Activated effector memory CD4-positive, alpha-beta T cell treated with Interleukin-2 at 50 U/mL for 16 hours (primary cell): ENCODE measurements around the gene ARHGAP24.
"Not testable (repeated sequence)": the region's sequence is repeated elsewhere in the genome, so short reads cannot be mapped to it uniquely, and the experiment has no call there.

Experiments
- DNase-seq: peaks from one replicate; pipeline ENCODE4 v3.0.0-alpha.2; 2020

Gene ARHGAP24

DNA sequence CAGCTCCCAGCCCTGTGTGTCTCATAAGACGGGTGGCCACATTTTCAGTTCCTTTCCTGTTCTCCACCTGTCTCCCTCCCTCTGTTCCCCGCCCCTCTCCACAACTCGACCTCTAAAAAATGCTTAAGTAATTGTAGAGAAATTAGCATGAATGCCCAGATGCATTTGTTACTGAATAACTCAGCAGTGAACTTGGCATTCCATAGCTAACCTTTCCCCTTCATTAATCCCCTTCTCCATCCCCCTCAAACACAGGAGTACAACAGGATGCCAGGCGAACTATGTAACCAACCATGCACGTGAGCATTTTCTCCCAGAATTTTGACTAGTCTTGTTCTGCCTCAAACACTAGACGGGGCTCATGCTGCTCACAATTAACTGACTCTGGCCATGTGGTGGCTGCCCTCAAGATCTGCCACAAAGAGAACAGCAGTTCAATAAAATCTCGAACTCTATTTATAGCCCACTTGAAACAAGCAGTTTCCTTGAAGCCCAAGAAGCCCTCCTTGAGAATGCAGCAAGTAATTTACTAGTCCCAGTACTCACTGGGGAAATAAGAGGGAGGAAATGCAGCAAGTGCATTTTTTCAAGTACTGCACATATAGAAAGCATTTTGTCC is 351.2 kb downstream of the ARHGAP24 start:
- no peak for DNase-seq

DNA sequence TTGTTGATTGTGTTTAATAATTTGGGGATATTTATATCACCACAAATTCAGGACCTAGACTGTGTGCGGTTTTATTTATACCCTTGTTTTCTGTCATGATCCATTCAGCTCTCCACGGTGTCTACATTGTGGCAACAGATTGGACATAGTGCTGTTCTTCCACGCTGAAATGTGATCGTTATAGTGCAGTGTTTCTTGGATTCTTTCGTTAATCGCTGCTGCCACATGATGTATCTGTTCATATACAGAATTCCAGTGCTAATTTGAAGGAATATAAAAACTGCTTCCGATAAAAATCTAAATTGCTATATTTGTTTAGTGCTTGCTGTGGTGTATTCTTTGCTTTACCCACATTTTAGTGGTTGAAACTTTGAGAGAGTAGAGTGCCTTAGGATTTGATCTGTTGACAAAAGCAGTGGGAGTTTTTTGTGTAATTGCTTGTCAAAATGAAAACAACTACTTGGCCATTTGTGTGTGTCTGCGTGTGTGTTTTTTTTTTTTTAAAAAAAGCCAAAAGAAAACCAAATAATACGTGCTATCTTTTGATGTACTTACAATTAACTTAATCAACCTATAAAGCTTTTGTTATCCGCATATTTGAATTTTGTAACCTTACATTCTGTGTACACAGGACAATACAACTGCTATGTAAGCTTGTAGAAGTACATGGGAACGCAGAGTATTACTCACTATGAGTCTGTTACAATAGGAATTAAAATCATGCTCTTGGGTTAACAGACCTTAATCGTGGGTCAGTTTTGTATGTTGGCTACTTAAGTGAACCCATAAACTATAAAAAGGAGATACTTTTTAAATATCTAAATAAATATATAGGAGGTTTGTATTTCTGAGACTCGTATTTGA is 353.3 kb downstream of the ARHGAP24 start:
- no peak for DNase-seq

DNA sequence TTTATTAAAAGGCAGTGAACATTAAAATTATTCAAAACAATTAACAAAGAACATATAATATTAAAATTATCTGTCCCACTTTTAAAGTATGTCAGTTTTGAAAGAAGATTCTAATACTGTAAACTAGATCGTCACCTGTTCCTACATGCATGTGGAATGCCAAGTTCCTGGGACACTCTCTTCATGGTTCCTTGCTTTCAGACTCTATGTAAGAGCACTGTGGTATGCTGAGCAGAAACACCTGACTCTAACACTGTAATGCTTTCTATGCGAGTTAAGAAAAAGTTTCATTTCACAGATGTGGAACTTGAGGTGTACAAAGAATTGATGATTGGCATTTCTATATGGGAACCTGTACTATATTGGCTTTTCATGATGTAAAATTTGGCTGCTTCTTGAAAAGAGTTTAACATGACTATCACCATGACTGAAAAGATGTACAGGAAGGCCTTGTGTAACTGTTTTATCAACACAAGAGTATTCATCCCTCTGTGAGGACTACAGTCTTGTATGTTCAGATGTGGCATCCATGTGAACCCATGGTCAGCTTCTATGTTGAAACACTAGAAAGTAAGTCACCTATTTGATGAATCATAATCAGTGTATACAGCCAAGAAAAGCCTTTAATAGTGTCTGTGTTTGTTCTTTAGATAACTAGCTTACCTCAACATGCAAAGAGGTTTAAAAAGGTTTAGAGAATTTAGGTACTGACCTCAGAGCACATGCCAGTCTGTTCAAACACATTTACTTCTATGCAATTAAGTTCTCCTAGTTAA is 354.5 kb downstream of the ARHGAP24 start:
- no peak for DNase-seq

DNA sequence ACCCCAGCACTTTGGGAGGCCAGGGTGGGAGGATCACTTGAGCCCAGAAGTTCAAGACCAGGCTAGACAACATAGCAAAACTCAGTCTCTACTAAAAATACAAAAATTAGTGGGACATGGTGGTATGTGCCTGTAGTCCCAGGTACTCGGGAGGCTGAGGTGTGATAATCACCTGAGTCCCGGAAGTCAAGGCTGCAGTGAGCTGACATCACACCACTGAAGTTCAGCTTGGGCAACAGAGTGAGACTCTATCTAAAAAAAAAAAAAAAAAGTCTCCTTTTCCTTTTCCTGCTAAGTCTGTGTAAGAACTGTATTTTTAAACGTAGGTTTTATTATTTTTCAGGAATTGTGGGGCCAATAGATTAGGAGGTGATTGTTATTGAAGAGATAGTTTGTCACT is 356.7 kb downstream of the ARHGAP24 start:
- DNase-seq, result no peak

DNA sequence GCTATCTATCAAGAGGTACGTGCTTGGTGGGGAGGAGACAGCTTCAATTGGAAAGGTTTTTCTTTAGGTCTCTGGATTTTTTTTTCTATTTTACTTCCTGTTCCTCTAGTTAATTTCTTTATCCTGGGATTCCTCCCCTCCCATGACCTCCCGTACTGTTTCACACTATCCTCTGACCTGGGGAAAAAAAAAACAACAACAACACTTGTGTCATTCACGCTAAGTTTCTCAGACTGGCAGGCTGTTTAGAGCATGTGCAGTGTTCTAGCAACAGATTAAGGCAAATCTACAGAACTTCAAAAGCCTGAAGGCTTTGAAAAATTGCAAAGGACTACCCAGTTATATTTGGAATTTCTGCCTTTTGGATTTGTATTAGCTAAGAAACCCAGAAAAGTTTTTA is 358.4 kb downstream of the ARHGAP24 start:
- DNase-seq, result no peak

DNA sequence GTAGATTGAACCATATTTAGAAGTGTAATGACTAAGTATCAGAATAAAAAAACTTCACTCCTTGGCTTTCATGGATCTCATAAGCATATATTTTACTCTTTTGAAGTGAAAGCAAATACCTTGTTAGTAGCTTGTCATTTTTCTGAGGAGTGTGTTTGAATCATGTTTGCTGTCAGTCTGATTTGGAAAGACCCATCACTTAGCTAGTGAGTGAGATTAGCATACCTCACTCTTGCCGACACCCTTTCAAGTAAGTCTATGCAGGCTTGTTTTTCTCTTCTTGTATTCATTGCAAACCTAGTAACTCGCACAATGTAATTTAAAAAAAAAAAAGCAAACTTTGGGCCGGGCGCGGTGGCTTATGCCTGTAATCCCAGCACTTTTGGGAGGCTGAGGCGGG is 360.0 kb downstream of the ARHGAP24 start:
- no peak for DNase-seq

DNA sequence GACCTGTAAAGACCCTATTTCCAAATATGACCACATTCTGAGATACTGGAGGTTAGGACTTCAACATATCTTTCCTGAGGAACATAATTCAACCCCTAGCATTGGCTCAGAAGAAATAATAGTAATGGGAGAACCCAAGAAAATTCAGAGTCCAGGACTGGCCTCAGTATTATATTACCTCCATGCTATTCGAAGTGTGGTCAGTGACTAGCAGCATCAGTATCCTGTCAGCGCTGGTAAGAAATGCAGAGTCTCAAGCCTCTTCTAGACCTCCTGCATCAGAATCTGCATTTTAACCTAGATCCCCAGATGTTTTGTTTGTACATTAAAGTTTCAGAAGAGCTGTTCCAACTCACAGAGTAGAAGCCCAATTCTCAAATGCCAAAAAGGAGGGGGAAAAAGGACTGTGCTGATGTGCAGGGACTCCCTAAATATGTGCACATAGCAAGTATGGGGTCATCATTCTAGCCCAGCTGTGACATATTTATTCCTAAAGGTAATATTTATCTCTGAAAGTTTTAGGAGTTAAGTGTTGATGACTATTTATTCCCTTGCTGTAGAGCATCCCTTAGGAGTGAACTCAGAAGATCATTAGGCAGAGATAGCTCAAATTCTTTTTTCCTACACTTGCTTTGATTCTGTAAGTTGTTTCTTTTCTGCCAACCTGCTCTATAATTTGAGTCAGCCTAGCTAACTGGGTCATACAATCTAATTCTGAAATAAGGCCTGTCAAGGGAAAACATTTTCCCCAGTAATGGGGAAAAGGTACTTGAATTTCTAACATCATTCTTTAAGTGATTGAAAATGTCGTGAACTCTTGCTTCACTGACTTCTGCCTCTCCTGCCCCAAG is 361.9 kb downstream of the ARHGAP24 start:
- no peak for DNase-seq

DNA sequence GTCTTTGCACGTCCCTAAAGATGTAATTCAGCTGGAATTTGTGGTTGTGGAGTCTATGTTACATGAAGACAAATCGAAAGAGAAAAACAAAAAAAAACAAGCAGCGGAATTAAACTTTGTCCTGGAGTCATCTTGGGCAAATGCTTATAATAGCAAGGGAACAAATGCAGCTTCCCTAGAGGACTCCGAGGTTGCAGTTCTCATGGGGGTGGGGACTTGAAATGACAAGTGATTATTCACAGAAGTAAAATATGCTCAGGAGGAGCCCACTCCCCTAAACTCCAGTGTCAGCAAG is 362.4 kb downstream of the ARHGAP24 start:
- DNase-seq, result no peak

DNA sequence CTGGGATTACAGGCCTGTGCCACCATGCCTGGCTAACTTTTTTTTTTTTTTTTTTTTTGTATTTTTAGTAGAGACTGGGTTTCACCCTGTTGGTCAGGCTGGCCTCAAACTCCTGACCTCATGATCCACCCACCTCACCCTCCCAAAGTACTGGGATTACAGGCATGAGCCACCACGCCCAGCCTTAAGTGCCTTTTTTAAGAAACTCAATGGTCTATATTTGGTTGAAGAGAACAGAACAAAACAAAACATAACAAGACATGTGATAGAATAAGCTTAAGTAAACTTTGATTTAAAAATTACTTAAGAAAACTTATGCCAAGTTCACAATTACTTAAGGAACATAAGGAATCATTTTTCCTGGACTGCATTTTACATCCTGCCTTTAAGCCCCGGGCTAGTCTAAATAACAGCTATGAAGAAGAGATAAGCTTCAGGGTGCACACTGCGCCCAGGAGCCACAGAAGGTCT is 365.1 kb downstream of the ARHGAP24 start:
- DNase-seq, result not testable (repeated sequence)

DNA sequence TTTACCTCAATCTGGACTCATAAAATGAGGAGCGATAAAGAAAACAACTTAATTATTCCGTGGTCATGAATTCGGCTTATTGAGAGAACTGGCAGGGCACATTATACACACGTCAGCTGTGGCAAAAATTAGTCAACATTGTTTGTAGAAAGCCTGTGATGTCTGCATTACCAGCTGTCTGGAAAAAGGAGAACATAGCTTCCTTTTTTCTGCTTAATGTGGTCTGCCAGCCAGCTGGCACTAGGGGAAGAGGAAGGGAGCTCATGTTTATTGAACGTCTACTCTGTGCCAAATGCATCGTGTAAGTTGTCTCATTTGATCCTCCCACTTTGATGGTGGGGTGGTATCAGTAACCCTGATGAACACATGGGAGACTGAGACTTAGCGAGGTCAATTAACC is 367.6 kb downstream of the ARHGAP24 start:
- DNase-seq, result no peak

DNA sequence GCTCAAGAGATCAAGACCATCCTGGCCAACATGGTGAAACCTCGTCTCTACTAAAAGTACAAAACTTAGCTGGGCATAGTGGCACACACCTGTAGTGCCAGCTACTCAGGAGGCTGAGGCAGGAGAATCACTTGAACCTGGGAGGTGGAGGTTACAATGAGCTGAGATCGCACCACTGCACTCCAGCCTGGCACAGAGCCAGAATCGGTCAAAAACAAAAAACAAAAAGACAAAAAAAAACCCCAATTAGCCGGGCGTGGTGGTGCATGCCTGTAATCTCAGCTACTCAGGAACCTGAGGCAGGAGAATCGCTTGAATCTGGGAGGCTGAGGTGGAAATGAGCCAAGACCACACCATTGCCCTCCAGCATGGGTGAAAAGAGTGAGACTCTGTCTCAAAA is 378.8 kb downstream of the ARHGAP24 start:
- DNase-seq, result not testable (repeated sequence)

DNA sequence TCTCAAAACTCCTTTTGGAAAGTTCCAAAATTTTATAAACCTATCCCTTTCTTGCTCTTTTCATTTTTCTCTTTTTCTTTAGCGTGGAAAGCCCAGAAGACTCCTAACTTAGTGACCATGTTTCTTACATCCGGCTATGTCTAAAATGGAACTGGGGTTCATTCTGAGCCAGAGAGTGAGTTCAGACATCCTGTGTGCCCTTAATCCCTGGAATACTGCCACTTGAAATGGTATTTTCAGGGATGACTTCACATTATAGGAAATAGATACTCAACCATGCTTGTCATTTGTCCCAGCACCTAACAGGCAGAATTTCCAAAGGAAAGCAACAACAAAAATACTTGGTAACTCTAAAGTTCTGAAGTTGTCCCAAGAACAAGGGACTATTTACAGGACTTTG is 379.6 kb downstream of the ARHGAP24 start:
- DNase-seq, result no peak

DNA sequence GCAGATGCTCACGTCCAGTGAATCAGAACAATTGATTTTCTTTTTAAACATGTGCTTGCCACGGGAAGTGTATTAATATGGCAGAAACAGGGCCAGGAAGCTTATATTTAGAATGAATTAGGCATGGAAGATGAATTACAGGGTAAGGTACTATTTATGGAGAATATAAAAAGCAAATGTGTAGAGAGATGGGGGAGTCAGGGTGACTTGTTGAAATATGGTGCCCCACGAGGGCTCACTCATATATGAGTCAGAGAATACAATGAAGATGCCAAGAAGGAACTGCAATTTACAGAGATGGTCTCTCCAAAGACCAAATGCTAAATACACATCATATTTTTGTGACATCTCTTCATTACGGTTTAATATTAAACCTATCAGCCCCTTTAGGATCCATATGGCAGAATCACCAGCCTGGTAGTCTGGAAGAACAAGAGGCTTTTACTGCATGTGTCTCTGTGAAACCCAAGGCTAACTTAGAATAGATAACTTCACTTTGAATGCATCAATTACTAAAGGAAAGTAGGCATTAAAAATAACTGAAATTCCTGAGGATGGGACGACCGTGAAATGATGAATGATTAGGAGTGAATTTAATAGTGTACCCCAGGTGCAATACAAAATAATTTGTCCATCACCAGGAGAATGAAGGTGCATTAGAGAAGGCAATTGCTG is 385.3 kb downstream of the ARHGAP24 start:
- no peak for DNase-seq

DNA sequence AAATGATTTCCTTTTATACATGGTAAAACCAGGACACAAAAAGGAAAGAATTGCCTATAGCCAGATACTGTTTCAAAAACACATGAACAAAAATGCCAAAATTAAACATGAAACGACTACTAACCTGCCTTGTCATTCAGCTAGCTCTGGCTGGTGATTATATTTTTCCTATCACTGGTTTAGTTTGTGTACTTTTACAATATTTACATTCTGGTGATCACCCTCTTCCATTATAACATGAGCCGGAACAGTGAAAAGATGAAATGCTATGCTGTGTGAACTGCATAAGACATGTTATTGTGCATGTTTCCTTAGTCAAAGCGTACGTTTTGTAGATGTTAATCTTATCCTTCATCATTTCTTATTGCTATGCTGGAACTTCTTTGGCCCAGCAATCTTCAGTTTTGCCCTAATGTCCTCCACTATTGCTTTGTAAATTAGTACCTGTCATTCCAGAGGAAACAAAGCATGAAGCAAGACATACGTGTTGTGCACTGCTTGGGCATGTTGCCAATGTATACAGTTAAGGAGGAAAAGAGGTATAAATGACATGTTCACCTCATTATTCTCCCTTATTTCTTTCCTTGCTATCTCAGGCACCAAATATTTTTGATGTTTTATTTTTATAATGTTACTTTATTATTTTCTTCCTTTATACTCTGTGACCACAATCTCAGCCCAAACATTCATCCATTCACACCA is 386.3 kb downstream of the ARHGAP24 start:
- DNase-seq, result no peak

DNA sequence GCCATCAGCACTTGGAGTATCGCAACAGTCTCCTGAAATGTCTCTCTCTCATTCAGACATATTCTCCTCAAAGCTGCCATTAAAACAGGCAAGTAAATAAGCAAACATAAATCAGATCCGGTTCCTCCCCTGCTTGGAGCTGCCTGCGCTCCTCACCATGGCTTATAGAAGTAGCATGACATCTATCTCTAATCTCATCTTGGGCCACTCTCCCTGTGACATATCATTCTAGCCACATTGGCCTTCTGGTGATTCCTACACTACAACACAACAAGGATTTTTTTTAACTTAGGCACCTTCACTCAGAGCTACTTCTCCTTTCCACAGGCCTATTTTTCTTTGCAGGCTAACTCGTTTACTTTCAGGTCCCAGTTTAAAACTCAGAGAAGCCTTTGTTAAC is 387.9 kb downstream of the ARHGAP24 start:
- DNase-seq, result no peak

DNA sequence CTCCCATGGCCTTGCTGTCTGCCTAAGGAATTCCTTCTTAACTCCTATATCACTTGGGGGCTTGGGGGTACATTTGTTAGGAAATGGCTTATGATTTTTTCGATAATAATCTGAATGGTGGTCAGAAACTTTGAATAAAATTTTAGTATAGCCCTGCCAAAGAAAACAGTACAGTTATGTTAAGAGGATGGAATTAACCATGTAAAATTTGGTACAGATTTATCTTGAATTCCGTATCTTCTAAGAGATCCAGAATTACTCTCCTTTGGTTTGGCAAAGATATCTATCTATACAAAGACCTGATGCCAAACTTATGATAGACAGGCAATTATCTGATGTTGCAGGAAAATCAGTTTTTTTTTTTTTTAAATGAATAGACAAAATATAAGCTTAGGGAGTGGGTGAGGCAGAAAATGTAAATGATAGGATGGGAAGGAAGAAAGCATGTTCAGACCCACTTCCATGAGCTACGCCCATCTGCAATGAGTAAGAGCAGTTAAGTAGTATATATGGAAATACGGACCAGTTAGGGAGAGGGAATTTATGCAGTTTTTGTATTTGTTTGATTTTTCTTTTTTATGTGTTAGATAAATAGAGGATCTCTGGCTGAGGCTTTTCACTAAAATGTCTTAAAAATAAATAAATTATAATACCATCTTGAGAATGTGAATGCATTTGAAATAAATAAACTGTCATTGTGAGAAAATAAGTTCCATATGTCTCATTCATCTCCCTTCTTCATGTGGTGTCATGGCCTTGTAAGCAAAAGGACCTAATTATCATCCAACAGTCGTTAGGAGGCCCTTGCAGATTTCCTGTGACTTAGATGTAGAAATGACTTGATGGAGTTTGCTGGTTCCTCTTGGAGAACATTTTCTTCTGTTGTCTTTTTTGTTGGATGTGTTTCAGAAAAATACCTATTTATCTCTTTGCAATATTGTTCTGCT is 389.6 kb downstream of the ARHGAP24 start:
- no peak for DNase-seq

DNA sequence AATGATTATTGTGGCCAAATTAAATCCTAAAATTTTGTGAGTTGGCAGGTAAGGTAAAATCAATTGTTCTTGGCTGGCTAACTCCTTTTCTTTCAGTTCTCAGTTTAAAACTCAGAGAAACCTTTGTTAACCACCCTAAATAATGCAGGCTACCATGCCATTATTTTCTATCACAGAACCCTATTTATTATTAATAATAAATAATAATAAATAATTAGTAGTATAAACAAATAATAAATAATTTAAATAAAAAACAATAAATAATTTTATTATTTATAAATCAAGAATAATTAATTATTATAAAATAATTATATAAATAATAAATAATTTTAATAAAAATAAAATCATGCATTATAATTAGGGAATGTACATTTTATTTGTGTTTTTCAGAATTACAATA is 390.3 kb downstream of the ARHGAP24 start:
- no peak for DNase-seq

DNA sequence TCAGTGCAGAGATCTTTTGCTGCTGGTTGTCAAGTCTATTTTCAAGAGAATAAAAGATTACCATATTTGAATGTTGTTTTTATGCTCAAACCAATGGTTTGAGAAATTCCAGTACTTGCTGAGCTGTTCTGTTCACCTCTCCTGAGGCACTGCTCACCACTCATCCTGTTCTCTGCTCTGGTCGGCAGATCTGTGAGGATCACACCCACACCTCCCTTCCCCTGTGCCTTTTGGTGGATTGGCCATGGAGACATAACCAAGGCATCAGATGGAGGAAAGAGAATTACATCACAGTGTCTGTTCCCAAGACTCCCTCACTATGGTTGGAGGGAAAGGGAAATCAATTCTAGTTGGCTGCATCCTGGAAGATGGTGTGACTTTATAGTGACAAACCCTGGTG is 391.6 kb downstream of the ARHGAP24 start:
- DNase-seq, result no peak

DNA sequence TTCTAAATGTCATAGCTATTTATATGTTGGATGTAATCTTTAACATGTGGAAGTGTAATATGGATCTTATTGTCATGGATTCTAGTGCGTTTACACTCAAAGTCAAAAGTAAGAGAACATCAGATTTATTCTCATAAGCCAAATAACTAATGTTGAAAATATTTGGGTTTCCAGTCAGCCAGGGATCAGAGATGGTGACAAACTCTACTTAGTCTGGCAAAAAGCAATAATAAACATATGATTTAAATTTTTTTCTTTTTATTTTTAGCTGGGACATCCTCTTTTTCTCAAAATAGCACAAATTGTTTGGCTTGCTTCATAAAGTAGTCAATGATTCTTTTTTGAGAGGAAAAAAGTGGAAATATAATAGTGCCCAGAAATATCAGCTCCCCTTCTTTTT is 392.3 kb downstream of the ARHGAP24 start:
- no peak for DNase-seq

DNA sequence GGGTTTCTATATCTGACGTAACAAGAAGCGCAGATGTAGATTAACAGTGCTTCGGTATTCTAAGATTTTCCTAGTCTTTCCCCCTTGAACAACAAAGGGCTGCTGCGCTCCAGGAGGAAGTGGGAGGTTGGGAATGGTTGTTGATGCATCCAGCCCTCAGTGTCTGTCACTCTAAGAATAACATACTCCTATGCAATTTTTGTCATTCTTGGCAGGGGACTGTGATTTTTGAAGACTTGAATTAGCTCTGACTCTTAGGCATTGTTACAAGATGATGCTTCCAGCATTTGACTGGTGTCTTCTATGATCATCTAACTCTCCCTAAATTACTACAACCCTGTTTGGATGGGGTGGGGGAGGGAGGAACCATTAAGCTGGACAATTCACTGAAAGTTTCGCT is 394.2 kb downstream of the ARHGAP24 start:
- no peak for DNase-seq
